DND-41 (cell line): Measurements from ENCODE around the gene EPS15.

Experiments used
- CTCF ChIP-seq: IDR thresholded peaks from 2 replicates; pipeline ENCODE4 v1.5.1; 2012; ENCODE audit warnings: borderline replicate concordance, low read length, moderate library complexity, mild to moderate bottlenecking; ENCODE audit not compliant: poor library complexity, severe bottlenecking; ENCODE audit errors: extremely low read depth
- EZH2 ChIP-seq: IDR thresholded peaks from 3 replicates; pipeline ENCODE4 v1.6.1; 2012; ENCODE audit warnings: borderline replicate concordance, low read depth, mild to moderate bottlenecking, moderate library complexity, low read length, inconsistent platforms; ENCODE audit not compliant: severe bottlenecking

GRCh38 chr1:51309291-51309690 lies 209.8 kb downstream of the EPS15 start:
- TF ChIP-seq CTCF (no peak), EZH2 (no peak)
